HG02678 (cell line): Measurements from ENCODE around the gene COPS7A.
A peak's percentile ranks its signal among the peaks of the same experiment; 100 is the strongest.

Experiments used
- ATAC-seq: cut with Tn5 transposase; IDR thresholded peaks from one replicate; pipeline ENCODE4 v1.9.1; 2021; ENCODE audit warnings: mild to moderate bottlenecking, moderate library complexity; ENCODE audit not compliant: unreplicated experiment

The COPS7A gene

DNA sequence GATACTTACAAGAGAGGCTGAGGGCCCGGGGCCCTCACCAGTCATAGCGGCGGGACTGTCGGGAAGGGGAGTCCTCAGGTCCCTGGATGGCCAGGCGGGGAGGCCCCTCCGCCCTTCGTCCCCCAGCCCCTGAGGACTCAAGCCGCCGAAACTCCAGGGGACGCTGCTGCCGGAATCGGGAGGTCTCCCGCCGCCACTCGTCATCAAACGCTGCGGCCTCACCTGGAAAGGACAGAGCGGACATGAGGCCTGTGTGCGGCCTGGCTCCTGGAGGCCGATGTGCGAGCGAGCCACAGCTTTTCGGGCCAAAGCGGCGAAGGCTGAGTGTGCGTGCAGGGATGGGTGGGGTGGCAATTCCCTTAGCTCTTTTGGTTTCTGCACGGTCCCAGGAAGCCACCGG lies 24.9 kb downstream of the COPS7A start:
- ATAC-seq: no peak

DNA sequence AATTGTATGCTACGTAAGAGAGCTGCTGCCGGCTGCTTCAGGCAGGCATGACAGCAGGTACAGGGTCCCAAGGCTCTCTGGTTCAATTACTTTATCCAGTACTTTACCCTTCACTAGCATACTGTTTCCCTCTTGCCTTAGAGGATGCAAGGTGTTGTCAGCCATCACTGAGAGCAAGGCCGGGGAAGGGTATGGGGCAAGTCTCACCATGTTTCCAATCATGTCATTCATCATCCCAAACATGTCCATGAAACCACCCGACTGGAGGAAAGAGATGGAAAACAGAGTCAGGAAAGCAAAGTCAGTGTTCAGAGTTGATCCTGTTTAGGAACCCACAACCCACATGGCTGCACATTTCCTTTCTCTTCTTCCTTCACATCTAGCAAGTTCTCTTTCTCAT lies 26.7 kb downstream of the COPS7A start:
- ATAC-seq: no peak

DNA sequence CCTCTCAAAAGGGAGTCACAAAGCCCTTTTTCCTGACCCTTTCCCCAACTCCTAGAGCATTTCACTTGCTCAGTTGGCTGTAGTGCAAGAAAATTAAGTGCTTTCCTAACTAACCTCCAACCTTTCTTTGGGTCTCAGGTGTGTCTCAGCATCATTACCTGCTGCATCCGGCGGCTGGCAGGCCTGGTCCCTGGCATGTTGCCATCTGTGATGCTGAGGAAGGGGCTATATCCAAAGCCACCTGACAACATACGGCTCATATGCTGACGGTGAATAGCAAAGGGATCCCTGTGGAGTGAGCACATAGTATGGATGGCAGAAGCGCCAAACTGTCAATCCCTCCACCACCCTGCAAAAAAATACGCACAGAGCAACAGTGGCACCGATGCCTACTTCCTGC lies 27.9 kb downstream of the COPS7A start:
- ATAC-seq: no peak

DNA sequence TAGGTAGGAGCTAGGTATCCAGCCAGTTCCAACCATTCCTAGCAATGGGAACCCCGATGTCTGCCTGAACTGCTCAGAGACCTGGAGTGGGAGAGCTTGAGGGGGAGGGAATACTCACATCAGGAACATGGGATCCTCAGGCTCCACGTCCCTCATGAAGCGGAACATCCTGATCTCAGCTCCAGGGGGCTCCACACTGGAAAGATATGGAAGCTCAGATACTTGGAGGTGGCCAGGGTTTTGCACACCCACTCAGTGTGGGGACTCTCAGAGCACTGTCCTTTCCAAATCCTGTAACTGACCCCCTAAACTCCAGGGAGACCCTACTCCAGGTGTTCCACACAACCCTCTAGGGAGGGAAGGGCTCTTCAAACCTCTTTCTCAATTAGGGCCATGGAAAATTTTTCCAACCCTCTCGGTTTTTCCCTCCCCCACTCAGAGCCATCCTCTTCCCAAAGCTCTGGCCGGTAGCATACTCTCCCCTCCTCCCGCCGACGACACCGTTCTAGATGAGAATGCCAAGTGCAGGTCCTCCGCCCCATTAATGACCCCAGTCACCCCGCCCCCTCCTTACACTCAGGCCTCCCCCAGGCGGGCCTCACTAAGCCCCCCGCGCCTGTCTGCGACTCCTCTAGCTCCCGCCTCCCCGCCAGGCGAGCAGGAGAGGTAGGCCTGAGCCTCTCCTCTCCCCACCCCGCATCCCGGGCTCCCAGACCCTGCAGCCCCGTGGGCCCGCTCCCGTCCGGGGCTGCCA lies 28.5 kb downstream of the COPS7A start:
- ATAC-seq: no peak

DNA sequence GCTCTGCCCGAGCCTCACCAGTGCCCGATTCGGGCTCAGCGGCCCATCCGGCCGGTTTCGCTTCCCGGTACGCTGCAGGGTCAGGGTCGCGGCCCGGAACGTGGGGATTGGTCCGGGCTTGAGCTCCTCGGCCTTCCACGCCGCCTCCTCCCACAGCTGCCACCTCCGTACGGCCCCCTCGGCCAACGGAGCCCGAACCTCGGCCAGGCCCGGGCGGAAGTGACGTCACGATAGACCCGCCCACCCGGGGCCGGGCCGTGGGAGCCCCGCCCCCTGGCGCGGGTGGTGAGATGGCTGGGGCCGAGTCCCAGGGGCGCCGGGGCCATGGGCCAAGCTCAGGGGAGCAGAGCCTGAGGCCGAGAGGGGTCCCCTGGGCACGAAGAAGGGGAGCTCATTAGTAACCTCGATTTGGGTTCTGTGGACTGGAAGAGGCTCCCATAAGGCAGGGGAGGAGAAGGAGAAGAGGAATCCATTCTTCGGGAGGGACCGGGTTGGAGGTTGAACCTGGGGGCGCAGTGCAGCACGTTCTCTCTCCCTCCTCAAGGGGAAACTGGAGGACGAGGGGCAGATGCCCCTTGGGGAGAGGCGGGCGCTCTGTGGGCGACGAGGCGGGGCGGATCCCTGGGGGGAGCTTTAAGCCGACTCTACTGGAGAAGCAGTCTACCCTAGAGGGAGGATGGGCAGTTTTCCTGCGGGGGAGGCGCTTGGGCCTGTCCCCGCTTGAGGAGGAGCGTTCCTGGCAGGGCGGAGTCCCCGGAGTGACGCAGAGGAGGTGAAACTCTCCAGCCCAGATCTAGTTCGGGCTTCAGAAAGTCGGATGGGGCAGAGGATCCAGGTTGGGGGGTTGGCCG lies 29.3 kb downstream of the COPS7A start, which contains the start of gene MLF2:
Gene MLF2 (minus strand): TSS at position 221 of the 851 bp plus-strand sequence. CDS start 807 bp downstream, outside the sequence.
- peak; percentile 86 for ATAC-seq

DNA sequence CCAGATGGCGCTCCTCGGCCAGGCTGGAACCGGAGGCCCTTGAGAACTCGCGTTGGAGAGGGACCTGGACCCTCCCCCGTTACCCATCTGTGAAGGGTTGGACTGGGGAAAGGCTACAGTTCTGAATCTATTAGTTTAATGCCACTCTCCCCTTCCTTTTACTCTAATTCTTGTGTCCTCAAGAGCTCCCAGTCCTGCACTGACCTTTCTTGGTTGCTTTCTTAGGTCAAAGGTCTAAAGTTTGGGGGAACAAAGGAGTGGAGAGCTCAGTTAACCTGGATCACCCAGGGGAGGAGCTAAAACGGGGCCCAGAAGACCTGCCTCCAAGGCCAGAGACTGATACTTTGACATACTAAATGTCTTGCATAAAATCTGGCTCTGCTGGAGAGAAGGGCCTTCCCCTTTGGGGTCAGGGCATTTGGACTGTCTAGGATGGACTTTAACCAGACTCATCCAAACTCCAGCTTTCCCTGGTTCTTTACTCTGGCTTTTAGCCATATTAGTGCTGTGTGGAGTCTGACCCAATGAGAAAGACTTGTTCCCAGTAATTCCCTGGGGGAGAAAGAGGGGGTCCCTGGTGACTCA lies 30.0 kb downstream of the COPS7A start:
- ATAC-seq: no peak

DNA sequence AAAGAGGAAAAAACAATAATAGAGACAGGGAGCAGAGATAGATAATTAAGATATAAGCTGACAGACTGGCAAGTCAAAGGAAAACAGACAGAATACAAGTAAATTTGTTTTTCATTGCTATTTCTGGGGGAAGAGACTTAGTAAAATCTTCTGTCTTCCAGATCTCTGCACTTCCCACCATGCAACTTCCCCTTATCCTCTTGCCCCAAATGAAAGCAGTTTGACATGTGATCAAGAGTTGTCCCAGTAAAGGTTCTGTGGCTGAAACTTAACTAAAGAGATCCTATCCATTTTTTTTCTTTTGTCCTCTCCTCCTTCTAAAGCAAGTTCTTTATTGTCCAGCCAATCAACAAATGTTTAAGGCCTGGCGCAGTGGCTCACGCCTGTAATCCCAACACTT lies 30.6 kb downstream of the COPS7A start:
- ATAC-seq: no peak

DNA sequence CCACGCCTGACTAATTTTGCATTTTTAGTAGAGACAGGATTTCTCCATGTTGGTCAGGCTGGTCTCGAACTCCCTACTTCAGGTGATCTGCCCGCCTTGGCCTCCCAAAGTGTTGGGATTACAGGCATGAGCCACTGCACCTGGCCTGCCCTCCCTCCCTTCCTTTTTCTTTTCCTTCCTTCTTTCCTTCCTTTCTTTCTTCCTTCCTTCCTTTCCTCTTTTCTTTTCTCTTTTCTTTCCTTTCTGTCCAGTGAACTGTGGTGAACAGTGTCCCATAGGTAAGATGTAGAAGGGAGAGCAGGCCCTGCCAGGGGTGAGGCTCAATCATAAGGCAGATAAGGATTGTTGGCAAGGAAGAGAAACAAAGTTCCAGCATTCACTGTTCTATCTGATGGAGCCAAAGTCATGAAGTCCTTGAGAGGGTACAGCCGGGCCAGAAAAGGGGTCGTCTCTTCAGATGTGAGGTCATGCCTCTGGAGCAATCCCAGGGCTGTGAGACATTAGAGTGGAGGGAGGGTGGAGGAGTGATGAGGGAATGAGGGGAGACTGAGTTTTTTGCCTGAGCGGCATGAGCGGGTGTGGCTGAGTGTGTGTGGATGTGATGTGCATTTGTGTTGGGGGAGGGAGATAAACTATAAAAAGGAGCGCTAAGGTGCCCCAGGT lies 33.3 kb downstream of the COPS7A start:
- no peak for ATAC-seq

DNA sequence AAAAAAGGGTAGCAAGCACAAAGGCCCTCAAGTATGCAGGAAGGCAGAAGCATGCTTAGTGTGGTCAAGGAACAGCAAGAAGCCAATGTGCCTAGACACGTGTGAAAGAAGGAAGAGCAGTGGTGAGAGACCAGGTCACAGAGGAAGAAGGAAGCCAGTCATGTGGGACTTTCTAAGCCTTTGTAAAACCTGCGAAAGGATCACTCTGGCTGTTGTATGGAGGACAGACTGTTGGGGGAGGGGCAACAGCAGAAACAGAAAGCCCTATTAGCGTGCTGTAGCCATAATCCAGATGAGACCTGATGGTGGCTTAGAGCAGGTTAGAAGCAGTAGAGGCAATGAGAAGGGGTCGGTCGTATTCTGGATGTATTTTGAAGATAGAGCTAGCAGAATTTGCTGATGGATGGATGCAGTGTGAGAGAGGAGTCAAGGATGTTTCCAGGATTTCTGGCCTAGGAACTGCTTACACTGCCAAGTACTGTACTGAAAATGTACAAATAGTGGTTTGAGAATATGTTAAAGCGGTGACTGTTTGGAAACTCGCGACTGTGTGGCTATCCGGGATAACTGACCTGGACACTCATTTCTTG lies 34.8 kb downstream of the COPS7A start:
- no peak for ATAC-seq

DNA sequence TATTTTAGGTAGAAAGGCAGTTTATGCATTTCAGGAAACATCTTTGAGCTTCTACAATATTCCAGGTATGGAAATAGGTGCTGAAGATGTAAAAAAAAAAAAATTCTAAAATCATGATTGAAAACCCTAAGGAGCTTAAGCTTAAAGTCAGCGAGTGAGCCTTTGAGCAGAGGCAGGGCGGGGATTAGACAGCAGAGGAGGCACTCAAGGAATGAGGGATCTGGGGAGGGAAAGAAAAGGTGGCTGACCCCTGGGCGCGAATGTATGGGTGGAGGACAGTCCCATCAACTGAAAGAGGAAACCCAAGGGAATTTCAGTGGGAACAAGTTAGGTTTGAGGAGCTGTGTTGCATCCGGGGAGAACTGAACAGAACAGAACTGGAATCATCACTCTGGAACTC lies 35.9 kb downstream of the COPS7A start:
- no peak for ATAC-seq

DNA sequence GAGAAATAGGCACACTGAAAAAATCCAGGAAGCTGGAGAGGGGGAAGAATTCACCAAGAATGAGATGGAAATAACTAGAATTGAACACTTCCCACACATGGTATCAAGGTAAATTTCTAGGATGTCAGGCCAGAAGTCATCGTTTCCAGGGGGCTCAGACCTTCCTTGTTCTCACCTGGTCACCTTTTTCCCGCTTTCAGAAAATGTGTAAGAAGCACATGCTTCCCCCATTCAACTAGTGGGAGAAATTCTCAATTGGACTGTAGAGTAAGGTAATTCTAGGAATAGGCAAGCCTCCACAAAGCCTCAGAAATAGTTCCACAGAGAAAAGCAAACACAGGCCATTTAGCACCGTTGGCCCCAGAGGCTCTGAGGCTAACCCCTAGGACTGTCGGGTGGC lies 39.5 kb downstream of the COPS7A start:
- ATAC-seq: no peak

DNA sequence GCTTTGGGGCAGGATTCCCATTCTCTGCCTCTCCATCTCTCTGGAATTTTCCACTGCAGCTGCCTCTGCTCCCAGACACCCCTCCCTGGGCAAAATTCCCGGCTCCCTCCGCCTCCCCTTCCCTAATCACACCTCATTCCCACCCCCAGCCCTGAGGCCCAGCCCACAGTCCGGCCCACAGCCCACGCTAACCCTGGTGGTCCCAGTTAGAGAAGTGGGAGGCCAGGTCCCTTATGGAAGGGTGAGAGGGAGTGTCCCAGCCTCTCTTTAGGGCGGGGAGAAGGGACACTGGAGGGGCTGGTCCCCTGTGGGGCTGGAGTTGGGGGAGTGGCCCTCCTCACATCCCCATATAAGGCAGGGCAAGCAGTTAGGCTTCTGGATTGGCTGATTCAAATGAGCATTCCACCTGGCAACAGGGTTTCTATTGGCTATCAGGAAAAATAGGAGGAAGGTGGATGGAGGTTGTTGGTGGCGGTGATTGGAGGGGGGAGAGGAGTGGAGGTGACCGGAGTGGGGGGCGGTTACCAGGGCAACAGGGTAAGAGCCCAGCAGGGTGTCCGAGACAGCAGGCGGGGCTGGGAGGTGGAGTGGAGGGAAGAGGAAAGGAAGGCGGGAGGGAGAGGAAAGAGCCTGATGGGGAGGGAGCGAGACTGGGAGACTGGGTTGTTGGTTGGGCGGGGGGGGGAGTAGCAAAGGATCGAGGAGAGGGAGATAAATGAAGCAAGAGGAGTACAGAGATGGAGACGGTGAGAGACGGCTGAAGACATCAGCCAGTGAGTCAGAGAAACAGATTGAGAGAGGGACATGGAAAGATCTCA lies 40.4 kb downstream of the COPS7A start:
- ATAC-seq: peak; percentile 83

DNA sequence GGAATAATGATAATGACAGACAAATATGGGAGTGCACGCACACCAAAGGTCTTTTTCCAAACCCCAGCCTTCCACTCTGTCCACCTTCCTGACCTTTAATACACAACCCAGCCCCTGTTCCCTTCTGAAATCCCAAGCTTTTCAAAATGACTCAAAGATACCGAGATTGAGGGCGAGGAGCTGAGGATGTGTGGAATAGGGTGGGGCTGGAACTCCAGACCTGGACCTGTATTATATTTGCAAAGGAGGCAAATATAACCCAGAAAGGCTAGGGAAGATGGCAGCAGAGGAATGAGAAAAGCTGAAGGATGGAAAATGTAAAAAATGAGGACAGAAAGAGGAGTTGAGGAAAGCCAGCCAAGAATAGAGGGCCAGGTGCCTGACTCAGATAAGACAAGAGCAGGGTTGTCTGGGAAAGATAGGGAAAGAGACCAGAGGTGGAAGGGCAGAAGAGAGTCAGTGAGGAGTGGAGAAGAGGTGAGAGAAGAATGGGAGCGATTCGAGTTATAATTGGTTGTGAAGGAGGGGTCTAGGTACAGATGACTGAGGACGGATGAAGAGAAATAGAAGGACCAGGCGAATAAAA lies 41.3 kb downstream of the COPS7A start:
- no peak for ATAC-seq

DNA sequence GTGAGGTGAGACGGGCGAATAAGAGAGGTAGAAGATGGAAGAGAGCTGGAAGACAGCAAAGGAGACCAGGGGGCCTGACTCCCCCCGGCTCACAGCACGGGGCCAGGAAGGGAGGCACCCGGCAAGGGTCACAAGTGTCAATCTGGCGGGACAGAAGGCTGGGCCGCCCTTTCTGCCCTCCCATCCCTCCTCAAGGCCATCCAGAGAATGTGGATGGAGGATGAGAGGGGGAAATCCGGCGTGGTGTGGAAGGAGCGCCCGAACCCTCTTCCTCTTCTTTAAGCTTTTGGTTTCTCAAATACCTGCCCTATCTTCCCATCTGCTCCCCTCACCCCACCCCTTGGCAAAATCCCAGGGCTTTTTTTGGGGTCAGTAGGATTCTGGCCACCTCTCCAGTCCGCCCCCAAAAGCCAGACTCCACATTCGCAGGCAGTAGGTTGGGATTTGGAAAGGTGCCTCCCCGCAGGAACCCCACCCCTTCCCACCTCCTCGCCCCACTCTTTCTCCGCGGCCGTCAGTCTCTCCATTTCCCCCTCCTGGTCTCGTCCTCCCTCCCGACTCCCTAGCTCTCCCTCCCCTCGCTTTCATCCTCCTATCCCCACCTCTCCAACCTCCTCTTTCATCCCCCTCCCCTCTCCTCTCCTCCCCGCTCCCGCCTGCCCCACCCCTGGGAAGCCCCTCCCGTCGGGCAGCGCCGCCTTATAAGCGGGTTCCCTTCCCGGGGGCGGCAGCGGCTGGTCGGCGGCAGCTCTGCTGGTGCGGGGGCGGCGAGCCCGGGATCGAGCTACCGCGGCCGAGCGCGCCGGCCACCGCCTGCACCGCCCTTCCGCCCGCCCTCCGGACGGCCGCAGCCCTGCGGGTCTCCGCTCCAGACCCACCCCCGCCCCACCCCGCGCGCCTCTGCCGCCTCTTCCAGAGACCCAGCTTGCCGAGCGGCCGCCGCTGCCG lies 42.1 kb downstream of the COPS7A start, which contains the start of gene PTMS:
Gene PTMS (plus strand): TSS at position 730 of the 948 bp plus-strand sequence. CDS start 343 bp downstream, outside the sequence.
- peak; percentile 19 for ATAC-seq

DNA sequence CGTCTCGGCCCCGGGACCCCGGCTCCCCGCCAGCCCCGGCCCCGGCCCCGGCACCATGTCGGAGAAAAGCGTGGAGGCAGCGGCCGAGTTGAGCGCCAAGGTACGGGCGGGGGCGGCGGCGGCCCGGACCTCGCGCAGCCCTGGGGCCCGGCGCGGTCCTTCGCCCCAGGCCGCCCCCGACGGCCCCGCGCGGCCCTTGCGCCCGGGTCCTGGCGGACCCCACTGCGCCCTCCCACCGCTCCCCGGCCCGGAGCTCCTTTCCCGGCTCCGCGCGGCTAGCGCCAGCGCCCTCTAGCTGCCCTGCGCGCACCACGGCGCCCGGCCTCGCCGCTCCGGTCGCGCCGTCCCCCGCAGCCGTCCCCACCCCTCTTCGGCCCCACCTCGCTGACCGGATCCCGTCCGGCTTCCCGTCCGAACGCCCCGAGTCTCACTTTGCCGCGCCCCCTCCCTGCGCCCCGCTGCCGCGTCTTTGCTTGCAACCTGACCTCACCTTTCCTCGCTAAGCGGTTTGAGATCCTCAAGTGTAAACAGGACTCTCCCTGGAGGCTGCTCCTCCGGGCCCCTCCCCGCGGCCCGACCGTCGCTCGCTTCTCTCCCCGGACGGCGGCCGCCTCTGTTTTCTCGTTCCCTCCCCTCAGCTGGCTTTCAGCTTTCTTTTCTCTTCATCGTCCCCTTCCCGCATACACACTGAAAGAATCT lies 43.0 kb downstream of the COPS7A start:
- peak; percentile 52 for ATAC-seq

DNA sequence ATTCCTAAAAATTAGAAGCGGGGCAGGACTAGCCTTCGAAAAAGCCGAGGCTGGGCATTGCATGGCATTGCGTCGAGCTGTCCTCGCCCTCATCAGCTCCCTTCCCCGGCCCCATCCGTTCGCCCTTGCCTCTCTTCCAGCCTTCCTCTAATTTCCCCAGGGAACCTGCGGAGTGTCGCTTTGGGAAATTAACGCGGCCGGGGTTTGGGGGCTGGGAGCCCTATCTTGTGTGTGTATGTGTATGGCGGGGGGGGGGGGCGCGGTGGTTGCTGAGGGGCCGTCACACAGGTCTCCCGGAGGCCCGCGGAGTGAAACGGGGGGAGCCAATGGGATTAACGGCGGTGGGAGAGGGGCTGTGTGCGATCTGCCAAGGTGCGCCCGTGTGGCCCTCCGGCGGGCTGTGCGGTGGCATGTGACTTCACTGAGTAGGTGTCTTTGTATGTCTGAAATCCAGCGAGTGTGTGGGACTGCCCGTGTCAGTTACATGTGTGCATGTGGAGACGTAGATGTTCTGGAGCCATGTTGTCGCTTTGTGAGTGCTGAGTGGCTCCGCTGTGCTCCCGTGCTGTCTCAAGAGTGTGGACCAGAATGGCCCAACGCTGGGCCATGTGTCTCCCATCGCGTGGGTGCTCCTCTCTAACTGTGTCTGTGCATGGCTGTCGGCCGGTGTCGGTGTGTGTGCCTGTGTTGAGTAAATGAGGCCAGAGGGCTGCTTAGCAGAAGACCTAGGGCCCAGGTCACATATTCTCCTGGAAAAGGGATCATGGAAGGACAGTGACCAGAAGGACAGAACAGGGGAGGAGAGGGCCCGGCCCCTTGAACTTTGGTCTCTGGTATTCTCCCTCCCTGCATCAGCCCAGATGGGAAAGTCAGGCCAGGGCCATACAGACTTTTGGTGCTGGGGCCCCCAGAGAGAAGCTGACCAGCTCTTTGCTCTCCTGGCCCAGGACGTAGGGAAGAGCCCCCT lies 43.8 kb downstream of the COPS7A start:
- ATAC-seq: no peak
